CD4-positive, alpha-beta T cell treated with Interleukin-6 at 100 ng/mL for 8 hours (primary cell): ENCODE data around the gene CATSPER4.

ENCODE experiments used
- DNase-seq: peaks from one replicate; pipeline ENCODE4 v3.0.0-alpha.2; 2020; ENCODE audit warnings: mixed read lengths, low spot score

Gene CATSPER4

DNA sequence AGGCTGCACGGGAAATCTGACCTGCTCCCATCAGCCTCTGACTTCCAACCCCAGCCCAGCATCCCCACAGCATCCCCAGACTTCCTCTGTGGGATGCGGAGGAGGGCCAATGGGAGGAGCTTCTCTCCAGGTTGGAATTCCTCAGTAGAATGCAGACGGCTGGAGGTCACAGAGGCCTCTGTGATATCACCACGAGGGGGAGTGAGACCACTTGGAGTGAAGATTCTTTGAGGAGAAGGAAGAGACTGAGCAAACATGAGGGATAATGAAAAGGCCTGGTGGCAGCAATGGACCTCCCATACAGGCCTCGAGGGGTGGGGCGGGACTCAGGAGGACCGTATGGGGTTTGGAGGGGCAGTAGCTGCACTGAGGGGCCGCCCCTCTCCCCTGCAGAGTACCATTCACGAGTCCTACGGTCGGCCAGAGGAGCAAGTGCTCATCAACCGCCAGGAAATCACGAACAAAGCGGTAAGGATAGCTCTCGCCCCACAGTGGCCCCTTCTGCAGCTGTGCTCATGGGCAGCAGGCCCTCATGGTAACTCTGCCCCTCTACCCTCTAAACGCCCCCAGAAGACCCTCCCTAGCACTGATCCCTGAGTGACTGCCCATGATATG, at the start of gene CATSPER4:
TSS of gene CATSPER4 (plus strand) at position 230 of the 615 bp plus-strand sequence. CDS start at position 256, 26 bp downstream.
- no peak for DNase-seq

DNA sequence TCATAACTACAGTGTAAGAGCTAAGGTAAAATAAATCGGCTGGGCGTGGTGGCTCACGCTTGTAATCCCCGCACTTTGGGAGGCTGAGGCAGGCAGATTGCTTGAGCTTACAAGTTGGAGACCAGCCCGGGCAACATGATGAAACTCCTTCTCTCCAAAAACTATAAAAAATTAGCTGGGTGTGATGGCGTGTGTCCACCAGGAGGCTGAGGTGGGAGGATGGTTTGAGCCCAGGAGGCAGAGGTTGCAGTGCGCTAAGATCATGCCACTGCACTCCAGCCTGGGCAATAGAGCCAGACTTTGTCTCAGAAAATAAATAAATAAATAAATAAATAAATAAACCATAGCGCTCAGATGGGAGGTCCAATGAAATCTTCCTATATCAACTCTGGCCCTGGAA, 48.2 kb upstream of the CATSPER4 start:
- DNase-seq = no peak

DNA sequence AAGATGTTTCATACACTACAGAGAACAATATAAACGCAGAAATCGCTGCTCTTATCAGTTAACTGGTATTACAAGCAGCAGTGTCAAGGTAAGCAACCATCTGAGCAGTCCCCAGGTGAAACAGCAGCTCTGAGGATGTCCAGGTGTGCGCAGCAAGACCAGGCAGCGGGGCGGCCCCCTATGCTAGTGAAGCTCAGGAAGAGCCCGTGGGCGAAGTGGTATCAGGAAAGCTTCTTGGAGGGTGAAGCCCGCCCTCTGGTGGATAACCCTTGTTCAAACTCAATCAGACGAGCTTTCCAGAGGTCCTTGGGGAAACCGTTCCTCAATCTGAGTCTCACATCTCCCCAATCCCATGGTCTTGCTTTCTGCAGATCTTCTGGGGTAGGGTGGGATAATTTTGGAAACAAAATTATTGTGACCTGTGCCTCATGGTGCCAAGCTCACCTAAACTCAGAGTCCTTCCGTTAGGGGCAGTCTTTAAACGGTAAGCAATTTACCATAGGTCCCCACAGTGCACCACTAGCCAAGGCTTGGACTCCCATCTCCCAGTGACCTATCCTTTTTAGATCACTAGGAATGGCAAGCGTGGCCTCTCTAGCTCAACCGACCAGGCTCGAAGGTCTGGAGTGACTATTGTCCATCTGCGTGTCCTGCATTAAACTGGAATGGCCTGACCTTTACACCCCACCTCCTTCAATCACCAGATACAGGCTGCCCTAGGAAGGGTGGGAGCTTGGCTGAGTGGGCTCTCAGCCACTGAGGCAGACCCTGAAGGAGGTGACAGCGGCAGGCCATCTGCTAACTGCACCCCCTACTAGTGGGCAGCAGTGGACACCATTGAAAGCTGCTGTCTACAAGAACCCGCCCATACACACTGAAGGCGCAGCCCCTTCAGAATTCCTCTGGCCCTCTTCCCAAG, 45.1 kb upstream of the CATSPER4 start:
- DNase-seq = peak; percentile 82

GRCh38 chr1:26145960-26146294, 44.5 kb upstream of the CATSPER4 start:
- DNase-seq = no peak

- DNase-seq = no peak
Observed at GRCh38 chr1:26148887-26149286, 41.5 kb upstream of the CATSPER4 start.

- no peak for DNase-seq
Observed at GRCh38 chr1:26153966-26154532, 36.4 kb upstream of the CATSPER4 start.

DNA sequence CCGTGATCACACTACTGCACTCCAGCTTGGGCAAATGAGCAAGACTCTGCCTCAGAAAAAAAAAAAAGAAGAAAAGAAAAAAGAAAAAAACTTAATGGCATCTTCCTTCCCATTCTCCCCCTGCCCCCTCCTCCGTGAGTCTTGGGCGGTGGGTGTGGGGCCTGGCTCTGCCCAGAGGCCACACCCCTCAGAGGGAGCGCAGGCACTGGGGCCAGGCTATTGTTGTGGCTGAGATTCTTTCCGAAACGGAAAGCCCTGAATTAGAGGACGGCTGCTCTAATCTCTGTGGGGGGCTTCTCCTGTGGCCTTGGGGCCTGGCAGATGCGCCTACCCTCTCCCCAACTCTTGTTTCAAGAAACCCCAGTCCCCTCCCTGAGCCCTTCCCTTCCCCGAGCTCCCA, 35.7 kb upstream of the CATSPER4 start:
- DNase-seq = no peak

DNA sequence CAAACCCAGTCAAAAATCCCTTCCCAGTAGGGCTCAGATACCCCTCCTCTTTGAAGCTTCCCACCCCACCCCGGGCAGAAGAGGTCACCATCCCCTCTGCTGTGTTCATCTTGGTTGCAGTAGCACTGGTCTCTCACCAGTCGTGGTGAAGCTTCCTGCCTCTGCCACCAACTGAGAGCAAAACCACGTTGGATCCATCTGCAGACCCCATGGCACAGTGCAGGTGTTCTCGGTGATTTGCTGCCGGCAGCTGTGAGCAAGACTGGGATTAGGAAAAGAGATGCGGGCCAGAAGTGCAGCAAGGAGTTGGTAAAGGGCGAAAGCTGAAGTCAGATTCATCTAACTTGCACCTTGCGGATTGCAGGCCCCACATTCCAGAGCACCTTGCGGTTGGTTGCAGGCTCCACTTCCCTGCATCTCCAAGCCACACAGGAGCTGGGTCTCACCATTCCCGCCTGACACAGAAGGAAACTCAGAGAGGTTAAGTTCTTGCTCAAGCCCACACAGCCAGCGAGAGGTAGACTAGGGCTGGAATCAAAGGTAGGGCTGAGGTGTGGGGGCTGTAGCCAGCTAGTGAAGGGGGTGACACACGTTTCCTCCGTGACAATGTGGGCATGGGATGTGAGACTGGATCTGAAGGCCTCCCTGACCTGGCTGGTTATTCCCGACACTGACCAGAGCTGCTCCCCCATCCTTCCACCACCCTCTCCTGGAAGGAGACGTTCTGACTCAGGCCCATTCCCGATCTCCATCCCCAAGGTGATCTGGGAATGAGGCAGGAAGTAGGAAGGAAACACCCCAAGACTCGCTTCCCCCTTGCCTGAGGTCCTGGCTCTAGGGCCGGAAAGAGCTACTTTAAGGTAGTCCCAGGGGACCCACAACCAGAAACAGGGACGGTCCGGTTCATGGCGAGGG, 34.8 kb upstream of the CATSPER4 start:
- no peak for DNase-seq

DNA sequence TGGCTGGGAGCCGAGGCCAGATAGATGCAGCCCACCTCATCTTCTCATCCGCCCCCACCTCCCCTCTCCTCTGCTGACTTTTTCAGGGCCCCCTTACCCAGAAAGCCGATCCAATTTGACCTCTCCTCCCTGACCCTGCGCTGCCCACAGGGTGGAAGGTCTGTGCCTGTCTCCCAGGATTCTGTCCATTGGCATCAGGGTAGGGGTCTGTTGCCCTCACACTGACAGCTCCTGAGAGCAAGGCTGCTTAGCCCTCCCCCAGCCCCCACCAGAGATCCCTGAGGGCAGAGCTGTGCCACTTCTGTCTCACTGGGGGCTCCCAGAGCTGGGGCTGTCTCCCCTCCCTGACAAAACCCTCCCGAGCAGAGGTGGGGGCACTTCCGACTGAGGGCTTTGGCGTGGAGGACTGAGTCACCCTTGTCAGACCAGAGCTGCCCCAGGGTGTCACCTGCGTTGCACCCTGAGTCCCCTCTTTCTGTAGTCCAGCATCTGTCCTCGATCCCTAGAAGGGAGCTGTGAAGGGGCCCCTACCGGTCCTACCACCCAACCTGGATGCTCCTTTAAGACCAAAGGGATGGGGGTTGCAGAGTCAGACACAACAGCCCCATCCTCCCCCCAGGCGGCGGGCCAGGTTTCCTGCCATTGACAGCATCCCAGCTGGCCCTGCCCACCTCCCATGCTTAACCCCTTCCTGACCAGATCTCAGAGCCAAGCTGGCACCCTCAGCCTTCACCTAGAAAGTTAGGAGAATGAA, 33.9 kb upstream of the CATSPER4 start:
- no peak for DNase-seq

DNA sequence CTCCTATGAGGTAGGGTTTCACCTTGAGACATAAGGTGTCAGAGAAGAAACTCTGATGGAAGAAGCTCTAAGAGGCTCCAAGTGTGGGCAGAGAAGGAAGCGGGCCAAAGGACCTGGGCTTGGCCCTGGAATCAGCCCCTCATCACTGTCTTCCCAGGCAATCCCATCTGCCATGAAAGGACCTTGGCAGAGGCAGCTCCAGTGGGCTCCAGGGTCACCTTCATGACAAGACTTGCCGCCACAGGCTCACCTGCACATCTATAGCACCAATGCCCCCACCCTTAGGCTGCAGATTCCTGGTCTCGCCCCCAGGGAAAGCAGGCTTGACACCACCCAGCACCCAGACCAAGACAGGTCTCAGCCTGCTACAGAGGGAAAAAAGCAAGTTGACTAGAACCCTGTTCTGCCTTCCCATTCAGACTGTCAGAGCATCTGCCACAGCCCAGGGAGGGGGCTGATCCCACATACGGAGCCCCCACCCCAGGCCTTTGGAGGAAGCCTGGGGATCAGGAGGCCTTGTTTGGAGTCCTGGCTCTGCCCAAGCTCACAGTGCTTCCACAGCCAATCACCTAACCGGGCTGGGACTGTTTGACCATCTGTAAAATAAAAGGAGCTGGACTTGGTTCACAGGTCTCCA, 32.0 kb upstream of the CATSPER4 start:
- DNase-seq = no peak

GRCh38 chr1:26158908-26159742, 31.3 kb upstream of the CATSPER4 start, which contains the start of gene FAM110D:
Gene FAM110D, plus strand, starts transcription at chr1:26159079. Its CDS starts 2,213 bp downstream, at chr1:26161292.
- DNase-seq = no peak

GRCh38 chr1:26159743-26160039, 30.7 kb upstream of the CATSPER4 start:
- DNase-seq = no peak

DNA sequence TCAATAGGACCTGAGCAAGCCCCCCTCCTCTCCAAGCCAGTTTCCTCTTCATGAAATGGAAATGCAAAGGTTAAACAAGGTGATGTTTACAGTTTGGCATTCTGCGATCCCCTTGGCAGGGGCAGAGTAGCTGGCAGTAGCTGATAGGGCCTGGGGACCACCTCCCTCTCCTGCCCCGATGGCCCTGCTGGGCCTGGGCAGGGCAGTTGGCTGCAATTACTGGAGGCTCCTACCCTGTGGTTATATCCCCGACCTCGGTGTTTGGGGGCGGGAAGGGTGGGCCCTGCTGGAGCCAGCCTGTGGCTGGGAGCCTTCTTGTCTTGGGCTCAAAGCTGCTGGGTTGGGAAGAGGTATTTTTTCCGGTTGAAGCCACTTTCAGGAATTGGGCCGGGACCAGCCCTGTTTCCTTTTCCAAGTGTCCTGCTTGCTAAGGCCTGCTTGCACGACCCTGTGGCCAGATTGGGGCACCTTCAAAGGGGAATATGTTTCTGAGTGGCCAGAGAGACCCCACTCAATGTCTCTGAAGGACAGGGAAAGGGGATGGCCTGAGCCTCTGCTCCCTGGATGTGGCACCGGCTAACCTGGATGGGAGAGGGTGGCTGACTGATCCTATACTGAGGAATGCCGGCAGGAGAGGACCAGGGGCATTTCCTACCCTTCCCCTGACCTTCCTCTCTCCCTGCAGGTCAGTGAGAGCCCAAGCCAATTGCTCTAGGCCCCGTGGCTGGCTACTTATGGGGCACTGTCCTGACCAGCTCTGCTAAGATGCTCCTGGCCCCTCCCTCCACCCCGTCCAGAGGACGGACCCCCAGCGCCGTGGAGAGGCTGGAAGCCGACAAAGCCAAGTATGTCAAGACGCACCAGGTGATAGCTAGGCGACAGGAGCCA, 29.6 kb upstream of the CATSPER4 start:
- no peak for DNase-seq

- DNase-seq = no peak
Observed at GRCh38 chr1:26161415-26162219, 28.8 kb upstream of the CATSPER4 start.

DNA sequence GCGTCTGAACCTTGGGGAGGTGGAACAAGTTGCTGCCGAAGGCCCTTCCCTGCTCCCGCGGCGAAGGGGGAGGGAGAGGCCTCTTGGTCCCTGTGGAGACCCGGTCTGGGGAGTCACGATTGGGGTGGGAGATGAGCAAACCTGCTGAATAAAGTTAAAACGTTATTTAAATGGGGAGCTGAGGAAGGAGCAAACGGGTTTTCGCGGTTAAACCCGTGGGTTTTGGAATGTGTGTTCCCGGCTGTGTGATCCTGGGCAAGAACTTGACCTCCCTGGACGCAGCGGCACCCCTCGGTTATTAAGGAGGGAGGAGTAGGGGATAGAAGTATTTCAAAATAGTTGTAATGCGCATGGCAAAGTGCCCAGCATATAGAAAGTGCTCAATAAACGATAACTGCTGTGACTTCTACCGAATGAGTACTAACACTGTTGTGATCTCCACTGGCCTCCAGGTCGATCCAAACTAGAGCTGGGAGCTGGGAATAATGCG, 28.1 kb upstream of the CATSPER4 start:
- no peak for DNase-seq

DNA sequence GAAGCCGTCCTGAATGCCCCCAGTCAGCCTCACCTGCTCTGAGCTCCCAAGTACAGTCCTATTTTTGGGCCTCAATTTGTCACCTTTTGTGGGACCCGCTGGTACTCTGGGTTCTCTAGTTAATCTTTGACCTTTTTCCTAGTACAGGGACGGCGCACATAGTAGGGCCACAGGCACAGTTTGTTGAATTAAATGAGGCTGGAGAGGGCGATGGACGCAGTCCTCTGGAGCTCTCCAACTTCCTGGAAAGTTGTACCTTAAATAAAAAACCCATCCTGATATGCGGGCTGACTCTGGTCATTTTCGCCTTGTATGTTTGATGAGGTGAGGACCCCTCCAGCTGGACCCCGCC, 26.7 kb upstream of the CATSPER4 start:
- no peak for DNase-seq

DNA sequence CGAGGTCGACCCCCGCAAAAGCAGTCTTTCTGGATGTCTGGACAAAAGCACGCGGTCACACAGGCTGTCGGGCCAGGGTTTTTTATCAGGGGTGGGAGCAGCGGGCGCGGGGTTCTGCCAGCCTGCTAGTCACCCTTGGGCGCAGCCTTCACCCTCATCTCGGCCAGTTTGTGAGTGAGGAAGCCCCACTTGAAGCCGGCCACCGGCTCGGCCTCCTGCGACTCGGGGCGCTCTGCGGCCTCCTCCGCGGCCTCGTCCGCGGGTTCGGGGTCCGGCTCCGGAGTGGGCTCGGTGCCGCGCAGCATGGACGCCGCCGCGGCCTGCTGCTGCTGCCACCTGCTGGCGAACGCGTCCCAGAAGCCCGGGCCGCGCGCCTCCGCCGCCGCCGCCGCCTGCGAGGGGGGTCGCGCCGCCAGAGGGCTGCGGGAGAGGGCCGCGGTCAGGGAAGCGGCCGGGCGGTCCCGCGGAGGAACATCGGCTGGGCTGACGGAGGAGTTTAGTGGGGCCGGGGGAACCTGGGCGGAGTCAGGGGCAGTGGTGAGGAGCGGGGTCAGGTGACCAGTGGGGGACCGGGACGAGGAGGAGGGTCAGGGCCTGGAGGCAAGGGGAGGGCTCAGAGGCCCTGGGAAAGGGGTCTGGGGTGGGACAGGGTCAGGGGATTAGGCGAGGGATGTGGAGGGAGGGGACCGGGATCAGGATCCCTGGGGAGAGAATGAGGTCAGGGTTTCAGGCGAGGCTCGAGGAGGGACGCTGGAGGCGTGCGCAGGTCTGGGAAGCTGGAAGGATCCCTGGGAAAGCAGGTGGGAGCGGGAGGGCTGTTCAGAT, 26.2 kb upstream of the CATSPER4 start:
- DNase-seq = peak; percentile 31
